Measurements from ENCODE around the gene SRSF3.
"Not testable (repeated sequence)": the region's sequence is repeated elsewhere in the genome, so short reads cannot be mapped to it uniquely, and the experiment has no call there.

Gene SRSF3

DNA sequence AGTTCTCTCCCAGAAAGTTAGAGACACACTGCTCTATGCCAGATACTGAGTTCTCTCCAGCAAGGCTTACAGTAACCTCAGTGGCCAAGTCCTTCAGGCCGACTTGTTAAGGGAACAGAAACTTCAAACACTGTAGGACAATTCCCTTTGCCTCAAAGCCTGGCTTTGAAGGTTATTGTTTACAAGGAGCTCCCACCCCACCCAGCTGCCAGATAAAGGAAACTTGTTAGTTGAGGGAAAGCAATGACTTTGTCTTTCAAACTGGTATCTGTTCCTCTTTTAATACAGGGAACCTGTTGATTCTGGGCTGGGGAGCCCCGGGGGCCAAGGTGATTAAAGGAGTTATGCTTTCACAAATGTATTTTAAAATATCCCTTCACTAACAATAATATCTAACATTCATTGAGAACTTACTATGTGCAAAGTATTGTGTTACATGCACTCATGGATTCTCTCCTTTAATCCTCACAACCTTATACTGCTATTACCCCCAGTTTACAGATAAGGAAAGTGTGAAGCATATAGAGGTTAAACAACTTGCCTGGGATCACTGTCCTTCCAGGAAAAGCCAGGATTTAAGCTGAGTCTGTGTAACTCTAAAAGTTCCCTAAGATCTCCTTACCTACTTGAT lies 56.8 kb downstream of the SRSF3 start:
- DNase-seq = peak; percentile 14

DNA sequence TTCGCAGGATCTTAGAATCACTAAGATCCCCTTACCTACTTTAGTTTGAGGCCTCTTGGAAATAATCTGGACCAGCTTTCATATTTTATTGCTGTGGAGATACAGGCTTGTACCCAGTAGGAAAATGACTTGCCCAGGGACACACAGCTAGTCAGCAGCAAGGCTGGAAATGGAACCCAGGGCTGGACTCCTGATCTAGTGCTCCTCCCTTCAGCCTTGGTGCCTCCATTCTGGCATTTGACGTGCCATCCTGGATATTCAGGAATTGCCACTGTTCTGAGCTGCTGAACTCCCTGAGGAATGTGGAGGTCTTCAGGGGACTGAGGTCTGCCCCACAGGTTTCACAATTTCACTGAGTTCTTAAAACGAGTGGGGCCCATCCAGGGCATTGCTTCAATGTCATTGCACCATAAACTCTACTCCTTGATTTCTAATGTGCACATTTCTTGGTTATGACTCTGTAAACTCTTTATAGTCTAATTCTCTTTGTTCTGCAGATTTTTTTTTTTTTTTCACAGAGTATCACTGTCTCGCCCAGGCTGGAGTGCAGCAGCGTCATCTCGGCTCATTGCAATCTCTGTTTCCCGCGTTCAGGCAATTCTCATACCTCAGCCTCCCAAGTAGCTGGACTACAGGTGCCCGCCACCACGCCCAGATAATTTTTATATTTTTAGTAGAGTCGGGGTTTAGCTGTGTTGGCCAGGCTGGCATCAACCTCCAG lies 57.7 kb downstream of the SRSF3 start:
- no peak for DNase-seq

- DNase-seq = not testable (repeated sequence)
Observed at GRCh38 chr6:36654469-36654868, 60.3 kb downstream of the SRSF3 start.

Data from CD4-positive, alpha-beta T cell treated with Interleukin-21 for 1 hour (primary cell).